Breast epithelium (tissue), 4 donors: ENCODE data around the gene UBE3D. TPM values are rescaled to one million over a fixed set of nuclear protein-coding genes. Genes with fewer than 3 reads are reported as not detected.
A peak's percentile ranks its signal among the peaks of the same experiment; 100 is the strongest.

Source experiments
- DNase-seq, 2 donors: peaks; one replicate each; pipeline ENCODE4 v3.0.0-alpha.2; 2019; ENCODE audit warnings: low spot score in 2 of 2
- H3K27ac ChIP-seq, 2 donors: fragments of 200-600 bp; sonication (generic) in 1 of 2; one replicate each; pipeline ENCODE4 v1.5.1; 2016 to 2019; ENCODE audit warnings: mild to moderate bottlenecking in 1 of 2
- H3K27me3 ChIP-seq, 2 donors: fragments of 200-600 bp; sonication (generic) in 1 of 2; one replicate each; pipeline versions ENCODE4 v1.5.1 to v1.6.0; 2017 to 2019; ENCODE audit warnings: control low read depth in 1 of 2, mild to moderate bottlenecking in 1 of 2
- H3K36me3 ChIP-seq: fragments of 200-600 bp; one replicate; pipeline ENCODE4 v1.5.1; 2019
- H3K4me1 ChIP-seq, 2 donors: fragments of 200-600 bp; sonication (generic); one replicate each; pipeline ENCODE4 v1.5.1; 2016 to 2019; ENCODE audit warnings: control low read depth in 1 of 2
- H3K4me3 ChIP-seq, 3 donors: fragments of 200-600 bp; sonication (generic); 1 replicate in 2 of 3; 2 replicates in 1 of 3; pipeline ENCODE4 v1.5.1; 2016 to 2019; ENCODE audit warnings: mild to moderate bottlenecking in 3 of 3, moderate library complexity in 2 of 3
- H3K9me3 ChIP-seq, 2 donors: fragments of 200-600 bp; sonication (generic) in 1 of 2; one replicate each; pipeline ENCODE4 v1.5.1; 2016 to 2019; ENCODE audit warnings: control low read depth in 1 of 2
- CTCF ChIP-seq, 3 donors: fragments of 450-650 bp; IDR thresholded peaks; one replicate each; pipeline ENCODE4 v1.5.1; 2016 to 2017; ENCODE audit warnings: antibody characterized with exemption in 3 of 3, mild to moderate bottlenecking in 3 of 3, moderate library complexity in 3 of 3
- POLR2A ChIP-seq: fragments of 450-650 bp; IDR thresholded peaks from one replicate; pipeline ENCODE4 v1.6.1; 2016; ENCODE audit warnings: antibody characterized with exemption, mild to moderate bottlenecking, moderate library complexity
- POLR2AphosphoS5 ChIP-seq, 3 donors: sonication (generic); formaldehyde crosslinking; IDR thresholded peaks; one replicate each; pipeline ENCODE4 v1.6.1; 2017; ENCODE audit warnings: antibody characterized with exemption in 3 of 3
- intact Hi-C: fragments of 100-400 bp; cut with DNase I; formaldehyde crosslinking; loops from one replicate; pipeline ENCODE4 v1.15.1; 2023; ENCODE audit warnings: low total_unique reads
- total RNA-seq, 3 donors: library from RNA; depleted of rRNA; stranded (reverse); fragments of >200 nt; gene quantifications; one replicate each; pipeline ENCODE4 v1.1.0, GENCODE V29; 2016

Gene UBE3D
- total RNA-seq, 3 donors from 2014 or later: 8.8 to 14.7 (median 13.5) TPM

DNA sequence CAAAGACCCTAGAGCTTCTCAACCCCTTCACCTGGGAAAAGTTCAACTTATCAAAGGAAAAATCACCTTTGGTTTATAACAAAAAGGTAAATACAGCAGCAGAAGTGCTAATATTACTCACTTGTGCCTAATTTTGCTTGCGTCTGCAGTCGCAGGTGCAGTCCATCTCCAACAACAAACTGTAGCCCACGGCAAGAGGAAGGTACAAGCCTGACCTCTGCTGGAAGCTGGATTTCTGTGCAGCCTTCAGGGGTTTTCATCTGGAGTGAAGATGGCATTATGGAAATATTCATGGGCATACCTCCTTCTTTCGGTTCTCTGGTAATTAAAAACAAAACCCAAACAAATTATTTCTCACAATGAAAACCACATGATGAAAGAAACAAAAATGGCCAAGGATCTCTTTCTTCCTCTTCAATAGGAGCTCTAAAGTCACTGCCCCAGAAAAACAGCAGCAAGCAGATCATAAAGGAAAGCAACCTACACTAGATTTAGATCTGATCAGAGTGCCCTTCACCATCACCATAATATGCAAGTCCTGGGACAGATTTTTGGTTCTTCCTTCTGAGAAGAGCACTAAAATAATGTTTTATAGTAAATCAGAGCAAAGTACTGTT, 7.8 kb downstream of the UBE3D start:
- Histone ChIP-seq H3K27ac (no peak overlapping the region), H3K4me3 (no peak overlapping the region), H3K27me3 (no peaks in the 10 kb centered on the region), H3K36me3 (no peaks in the 10 kb centered on the region), H3K9me3 (no peaks in the 10 kb centered on the region), H3K4me1 (no peaks in the 10 kb centered on the region)
- TF ChIP-seq POLR2A (no peak), CTCF (IDR thresholded peaks at IDR 0.05) (peak in 2 of 3 donors; percentile 42 to 52)
- DNase-seq: no peak
- intact Hi-C loops: loop anchor here (10.0 kb wide), 1 partner anchor 783 kb away; no protein-coding TSS in a partner anchor

DNA sequence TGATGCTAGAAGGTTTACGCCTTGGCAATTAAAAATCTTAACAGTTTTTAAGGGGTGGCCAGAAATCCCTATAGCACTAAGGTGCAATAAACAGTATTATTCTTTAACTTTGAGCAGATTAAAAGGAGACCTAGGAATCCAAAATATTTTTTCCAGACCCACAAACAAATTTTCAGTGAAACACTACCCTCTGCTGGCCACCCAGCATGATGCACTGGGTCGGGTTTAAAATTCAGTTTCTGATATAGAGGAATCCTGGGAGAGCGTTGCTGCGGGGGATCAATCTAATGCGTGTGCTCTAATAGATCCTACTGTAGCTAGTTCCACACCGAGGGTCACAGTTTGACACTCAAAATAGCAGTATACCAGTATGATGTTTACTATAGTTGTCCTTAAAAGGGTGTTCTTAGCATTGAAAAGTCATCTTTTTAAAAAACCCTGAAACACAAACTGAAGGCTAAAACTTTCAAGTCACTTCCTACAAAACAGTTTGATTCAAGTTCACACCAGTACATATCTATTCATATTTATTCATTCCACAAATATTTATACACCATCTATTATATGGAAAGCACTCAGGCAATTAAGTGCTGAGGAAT, 10.2 kb downstream of the UBE3D start:
- H3K4me1 ChIP-seq: no peaks in the 10 kb centered on the region
- H3K27me3 ChIP-seq: no peaks in the 10 kb centered on the region
- TF ChIP-seq POLR2AphosphoS5 (IDR thresholded peaks at IDR 0.05): no peak
- no peak for TF ChIP-seq POLR2A
- TF ChIP-seq CTCF (IDR thresholded peaks at IDR 0.05): peak; percentile 58 to 74 (median 74)
- H3K27ac ChIP-seq: no peak overlapping the region
- H3K4me3 ChIP-seq: no peak overlapping the region
- H3K36me3 ChIP-seq: no peaks in the 10 kb centered on the region
- no peak for DNase-seq
- no peaks in the 10 kb centered on the region for H3K9me3 ChIP-seq
- intact Hi-C loops: loop anchor here (10.0 kb wide), 1 partner anchor 781 kb away; no protein-coding TSS in a partner anchor

DNA sequence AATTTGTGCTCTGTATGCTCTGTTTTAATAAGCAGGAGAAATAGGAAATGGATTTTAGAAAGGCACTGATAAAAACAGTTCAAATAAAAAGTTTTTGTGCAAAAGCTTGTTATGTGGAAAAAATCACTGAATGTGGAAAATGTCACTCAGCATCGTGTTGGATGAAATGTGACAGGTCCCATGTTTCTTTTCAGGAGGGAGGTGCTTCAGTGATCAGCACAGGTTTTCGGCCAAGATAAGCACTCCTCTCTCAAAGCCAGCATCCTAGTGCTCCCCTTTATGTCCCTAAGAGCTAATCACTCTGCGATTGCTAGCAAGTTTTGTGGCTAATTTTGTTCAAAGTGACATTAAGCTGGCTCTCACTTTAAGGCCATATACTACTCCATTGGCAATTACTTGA, 12.0 kb downstream of the UBE3D start:
- TF ChIP-seq POLR2AphosphoS5 (IDR thresholded peaks at IDR 0.05) (no peak), POLR2A (no peak)
- no peak for DNase-seq
- H3K36me3 ChIP-seq: no peaks in the 10 kb centered on the region
- no peak overlapping the region for H3K4me3 ChIP-seq
- no peaks in the 10 kb centered on the region for H3K4me1 ChIP-seq
- no peaks in the 10 kb centered on the region for H3K9me3 ChIP-seq
- no peak overlapping the region for H3K27ac ChIP-seq
- intact Hi-C loops: loop anchor here (10.0 kb wide), 1 partner anchor 779 kb away; no protein-coding TSS in a partner anchor
- no peaks in the 10 kb centered on the region for H3K27me3 ChIP-seq

DNA sequence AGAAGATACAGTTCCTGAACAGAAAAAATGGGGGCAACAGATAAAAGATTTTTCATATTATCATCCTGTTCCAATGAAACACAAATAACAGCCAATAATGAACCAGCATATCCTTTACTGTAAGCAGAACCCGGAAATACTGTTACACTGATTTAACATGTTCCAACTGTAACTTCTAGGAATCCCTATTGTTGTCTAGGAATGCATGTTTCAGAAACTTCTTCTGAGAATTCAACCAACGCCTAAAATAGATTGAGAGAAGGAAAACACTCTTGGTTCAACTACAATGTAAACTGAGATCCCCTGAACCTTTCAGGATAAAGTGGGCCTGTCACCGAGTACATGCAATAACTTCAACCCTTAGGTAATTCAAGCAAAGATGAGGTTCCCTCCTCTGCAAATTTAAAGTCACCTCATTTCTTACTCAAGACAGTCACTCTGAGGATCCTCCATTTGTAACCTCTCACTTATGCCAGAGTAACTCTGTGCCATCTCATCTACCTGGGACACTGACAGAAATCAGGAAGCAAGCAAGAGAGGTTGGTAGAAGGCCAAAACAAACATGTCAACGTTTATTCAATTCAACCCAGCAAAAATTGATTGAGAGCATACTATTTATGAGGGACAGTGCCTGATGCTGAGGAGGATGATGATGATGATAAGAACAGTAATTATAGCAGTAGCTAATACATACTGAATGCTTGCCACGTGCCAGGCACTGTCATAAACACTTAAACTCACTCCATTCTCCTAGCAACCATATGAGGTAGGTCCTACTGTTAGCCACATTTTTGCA, 14.1 kb downstream of the UBE3D start:
- Histone ChIP-seq H3K36me3 (no peaks in the 10 kb centered on the region), H3K9me3 (no peaks in the 10 kb centered on the region), H3K27me3 (no peaks in the 10 kb centered on the region), H3K4me3 (no peak overlapping the region), H3K27ac (no peak overlapping the region), H3K4me1 (no peaks in the 10 kb centered on the region)
- DNase-seq: no peak
- TF ChIP-seq CTCF (IDR thresholded peaks at IDR 0.05) (no peak), POLR2A (no peak), POLR2AphosphoS5 (IDR thresholded peaks at IDR 0.05) (no peak)
- intact Hi-C loops: loop anchor here (10.0 kb wide), 1 partner anchor 777 kb away; no protein-coding TSS in a partner anchor

- intact Hi-C loops: no loop called here
- no peaks in the 10 kb centered on the region for H3K4me1 ChIP-seq
- no peak for DNase-seq
Measured at GRCh38 chr6:83047065-83047754, 18.4 kb downstream of the UBE3D start.

More at GRCh38 chr6:83047065-83047754, 18.4 kb downstream of the UBE3D start:
- TF ChIP-seq POLR2A (no peak), CTCF (IDR thresholded peaks at IDR 0.05) (no peak), POLR2AphosphoS5 (IDR thresholded peaks at IDR 0.05) (no peak)
- H3K27ac ChIP-seq: no peak overlapping the region
- no peaks in the 10 kb centered on the region for H3K9me3 ChIP-seq
- H3K4me3 ChIP-seq: no peak overlapping the region
- no peaks in the 10 kb centered on the region for H3K36me3 ChIP-seq
- H3K27me3 ChIP-seq: no peaks in the 10 kb centered on the region
